IMR-90 (cell line): ENCODE data around the gene PIKFYVE. TPM values are rescaled to one million over a fixed set of nuclear protein-coding genes. Genes with fewer than 3 reads are reported as not detected.

ENCODE experiments used
- ATAC-seq: fragments of 200-7000 bp; cut with Tn5 transposase; 2 replicates; pipeline ENCODE4 v1.9.1; 2020; ENCODE audit warnings: low read depth, mild to moderate bottlenecking, moderate library complexity
- BruUV-seq: library from RNA; stranded (reverse); fragments of 400-500 nt; replicated peaks from 2 replicates; lab custom pipeline; 2021; lab: Mats Ljungman, UMichigan
- CTCF ChIA-PET: fragments of 300-600 bp; formaldehyde crosslinking; extraction: SDS; loops from one replicate; lab custom pipeline; 2021; ENCODE audit warnings: antibody characterized with exemption; lab: Yijun Ruan, JAX
- POLR2A ChIA-PET: fragments of 300-600 bp; sonication (Branson Sonifier 250); formaldehyde crosslinking; loops from one replicate; lab custom pipeline; 2022; ENCODE audit warnings: antibody characterized with exemption; ENCODE audit not compliant: unreplicated experiment; lab: Charles Lee
- DNase-seq: peaks from one replicate; pipeline ENCODE4 v3.0.0; 2013
- H2AFZ ChIP-seq: replicated peaks from 2 replicates; pipeline ENCODE3; 2013; ENCODE audit warnings: low read length, mild to moderate bottlenecking; ENCODE audit not compliant: poor library complexity
- H2AK5ac ChIP-seq: 2 replicates; pipeline ENCODE4 v1.6.1; 2013; ENCODE audit warnings: low read depth, low read length, inconsistent platforms
- H2AK9ac ChIP-seq: replicated peaks from 2 replicates; pipeline ENCODE3; 2013; ENCODE audit warnings: mild to moderate bottlenecking, low read depth, low read length, moderate library complexity; ENCODE audit not compliant: poor library complexity
- H2BK120ac ChIP-seq: 2 replicates; pipeline ENCODE4 v1.6.1; 2013; ENCODE audit warnings: low read depth, low read length, inconsistent platforms
- H2BK15ac ChIP-seq: 3 replicates; pipeline ENCODE4 v1.6.1; 2013; ENCODE audit warnings: low read depth, low read length, inconsistent platforms
- H2BK20ac ChIP-seq: 2 replicates; pipeline ENCODE4 v1.6.1; 2013; ENCODE audit warnings: low read depth, mild to moderate bottlenecking, inconsistent platforms, low read length, moderate library complexity
- H2BK5ac ChIP-seq: 2 replicates; pipeline ENCODE4 v1.6.1; 2013; ENCODE audit warnings: mild to moderate bottlenecking, low read depth, low read length, inconsistent platforms; ENCODE audit not compliant: poor library complexity, severe bottlenecking
- H3K14ac ChIP-seq: replicated peaks from 2 replicates; pipeline ENCODE4 v1.6.1; 2013; ENCODE audit warnings: low read depth, low read length, inconsistent platforms
- H3K18ac ChIP-seq: 2 replicates; pipeline ENCODE4 v1.6.1; 2013; ENCODE audit warnings: low read depth, low read length, control low read depth
- H3K23ac ChIP-seq: 2 replicates; pipeline ENCODE4 v1.6.1; 2013; ENCODE audit warnings: low read depth, low read length, inconsistent platforms
- H3K27ac ChIP-seq: 2 replicates; pipeline ENCODE4 v1.5.1; 2013; ENCODE audit warnings: mild to moderate bottlenecking, control low read depth, low read length; ENCODE audit not compliant: insufficient read depth
- H3K27me3 ChIP-seq: 2 replicates; pipeline ENCODE4 v1.6.1; 2013; ENCODE audit warnings: low read length; ENCODE audit not compliant: control insufficient read depth, insufficient read depth
- H3K36me3 ChIP-seq: 2 replicates; pipeline ENCODE4 v1.6.1; 2013; ENCODE audit warnings: low read length, mixed read lengths; ENCODE audit not compliant: control insufficient read depth, insufficient read depth
- H3K4ac ChIP-seq: 2 replicates; pipeline ENCODE4 v1.6.1; 2013; ENCODE audit warnings: low read depth, low read length, inconsistent platforms
- H3K4me1 ChIP-seq: 2 replicates; pipeline ENCODE4 v1.6.1; 2013; ENCODE audit warnings: low read length, mixed read lengths; ENCODE audit not compliant: control insufficient read depth, insufficient read depth
- H3K4me2 ChIP-seq: 2 replicates; pipeline ENCODE4 v1.6.1; 2013; ENCODE audit warnings: low read depth, mild to moderate bottlenecking, control low read depth, low read length, moderate library complexity
- H3K4me3 ChIP-seq: 2 replicates; pipeline ENCODE4 v1.5.1; 2013; ENCODE audit warnings: low read depth, mild to moderate bottlenecking, control low read depth, low read length, moderate library complexity; ENCODE audit not compliant: insufficient read depth
- H3K56ac ChIP-seq: 2 replicates; pipeline ENCODE4 v1.6.1; 2013; ENCODE audit warnings: low read length, inconsistent platforms; ENCODE audit not compliant: insufficient read depth; ENCODE audit errors: extremely low read depth
- H3K79me1 ChIP-seq, 2 experiments: 2 replicates each; pipeline ENCODE4 v1.6.1; 2013; ENCODE audit warnings: low read length in 2 of 2, inconsistent platforms in 1 of 2, low read depth in 1 of 2
- H3K9ac ChIP-seq: 2 replicates; pipeline ENCODE4 v1.6.1; 2013; ENCODE audit warnings: low read depth, low read length, control low read depth
- H3K9me1 ChIP-seq: 2 replicates; pipeline ENCODE4 v1.6.1; 2013; ENCODE audit warnings: low read length, inconsistent platforms; ENCODE audit not compliant: insufficient read depth
- H3K9me3 ChIP-seq: 2 replicates; pipeline ENCODE4 v1.6.1; 2013; ENCODE audit warnings: low read length; ENCODE audit not compliant: control insufficient read depth, insufficient read depth
- H4K20me1 ChIP-seq: 2 replicates; pipeline ENCODE4 v1.6.1; 2013; ENCODE audit warnings: low read length, inconsistent platforms; ENCODE audit not compliant: insufficient read depth
- H4K5ac ChIP-seq: 2 replicates; pipeline ENCODE4 v1.6.1; 2013; ENCODE audit warnings: mild to moderate bottlenecking, low read depth, low read length, control low read depth
- H4K8ac ChIP-seq, 2 experiments: 2 replicates each; pipeline ENCODE4 v1.6.1; 2013; ENCODE audit warnings: low read depth in 2 of 2, low read length in 2 of 2, control low read depth in 1 of 2, inconsistent platforms in 1 of 2
- H4K91ac ChIP-seq: 2 replicates; pipeline ENCODE4 v1.6.1; 2013; ENCODE audit warnings: low read depth, low read length, inconsistent platforms; ENCODE audit not compliant: insufficient read depth
- CHD1 ChIP-seq: IDR thresholded peaks from 2 replicates; pipeline ENCODE4 v1.6.1; 2012; ENCODE audit warnings: low read depth, low read length, improper control_type of control experiment
- ELK1 ChIP-seq: fragments of 150-350 bp; IDR thresholded peaks from 2 replicates; pipeline ENCODE4 v1.6.1; 2016; ENCODE audit warnings: low read depth, mild to moderate bottlenecking, low read length, moderate library complexity, borderline replicate concordance
- MAFK ChIP-seq: IDR thresholded peaks from 2 replicates; pipeline ENCODE4 v1.6.1; 2012; ENCODE audit warnings: low read depth, low read length, improper control_type of control experiment
- MAZ ChIP-seq: IDR thresholded peaks from 2 replicates; pipeline ENCODE4 v1.6.1; 2012; ENCODE audit warnings: low read depth, mild to moderate bottlenecking, low read length, improper control_type of control experiment, moderate library complexity, borderline replicate concordance
- NFE2L2 ChIP-seq: fragments of 150-350 bp; IDR thresholded peaks from 2 replicates; pipeline ENCODE4 v1.6.1; 2016; ENCODE audit warnings: low read depth, mild to moderate bottlenecking, low read length
- POLR2A ChIP-seq: IDR thresholded peaks from 2 replicates; pipeline ENCODE4 v1.6.1; 2012; ENCODE audit warnings: mild to moderate bottlenecking, low read depth, low read length
- RAD21 ChIP-seq: IDR thresholded peaks from 2 replicates; pipeline ENCODE4 v1.6.1; 2012; ENCODE audit warnings: low read length, improper control_type of control experiment
- RFX5 ChIP-seq: IDR thresholded peaks from 2 replicates; pipeline ENCODE4 v1.8.0; 2012; ENCODE audit warnings: low read depth, mild to moderate bottlenecking, low read length, moderate library complexity
- SMC3 ChIP-seq: fragments of 150-350 bp; IDR thresholded peaks from 2 replicates; pipeline ENCODE4 v1.6.1; 2016; ENCODE audit warnings: low read depth, mild to moderate bottlenecking, antibody characterized with exemption, low read length, moderate library complexity
- WGBS, 2 experiments: methylation state at CpG; one replicate each; pipeline versions ENCODE4 v1.1.5 to v1.1.7; 2013; ENCODE audit warnings: missing lambda C conversion rate in 2 of 2; ENCODE audit not compliant: insufficient read length in 1 of 2; ENCODE audit errors: extremely low coverage in 2 of 2; 5-methylcytosine and 5-hydroxymethylcytosine counted together
- dilution Hi-C: fragments of 300-500 bp; cut with HindIII; formaldehyde crosslinking; loops from one replicate; pipeline ENCODE4 v1.14.3; 2018; ENCODE audit warnings: low sequenced_read_pairs; ENCODE audit not compliant: unreplicated experiment
- in situ Hi-C: fragments of 300-500 bp; cut with MboI; formaldehyde crosslinking; loops from 3 replicates; pipeline ENCODE4 v1.14.3; 2019; ENCODE audit warnings: low sequenced_read_pairs, inconsistent platforms, mixed read lengths
- intact Hi-C: fragments of 100-400 bp; cut with micrococcal nuclease; formaldehyde crosslinking; loops from 2 replicates; pipeline ENCODE4 v1.10.0; 2022
- polyA plus RNA-seq, 3 experiments: library from polyadenylated mRNA; depleted of rRNA; stranded (reverse); fragments of >200 nt; gene quantifications; 2 replicates each; pipeline ENCODE4 v1.2.3, GENCODE V29; 2012; ENCODE audit warnings: low replicate concordance in 1 of 3
- total RNA-seq: library from RNA; depleted of rRNA; stranded (reverse); fragments of >200 nt; gene quantifications from 2 replicates; pipeline ENCODE4 v1.2.3, GENCODE V29; 2012

PIKFYVE gene
- total and polyA plus RNA-seq, 2 of the 4 experiments (the other 2 are of a cell fraction), result 9.3 to 34.6 TPM

- Histone ChIP-seq H4K5ac (no peak overlapping the region), H2AFZ (no peak overlapping the region), H3K4ac (no peak overlapping the region), H3K9ac (no peak overlapping the region), H4K20me1 (no peaks in the 10 kb centered on the region), H3K14ac (no peak overlapping the region), H3K79me1 (peaks cover 4 to 12% of the 10 kb centered on the region in 2 experiments; a peak in 3 of 4 replicates), H3K4me2 (no peak overlapping the region), H3K4me1 (peaks cover 7% of the 10 kb centered on the region), H3K18ac (no peak overlapping the region), H2BK120ac (no peak overlapping the region), H2BK5ac (no peak overlapping the region), H3K36me3 (peaks cover 14% of the 10 kb centered on the region; the same call in 1 of the 2 replicates), H2BK20ac (no peak overlapping the region), H3K9me1 (peaks cover 2% of the 10 kb centered on the region; the same call in 1 of the 2 replicates), H2AK9ac (no peak overlapping the region), H3K27me3 (no peaks in the 10 kb centered on the region), H3K4me3 (no peak overlapping the region), H3K9me3 (no peaks in the 10 kb centered on the region), H2BK15ac (no peak overlapping the region), H3K56ac (no peak overlapping the region), H3K27ac (no peak overlapping the region), H2AK5ac (no peak overlapping the region), H4K8ac (no peak overlapping the region), H4K91ac (no peak overlapping the region), H3K23ac (no peak overlapping the region)
- ATAC-seq (no peak; the same call in 1 of the 2 replicates), DNase-seq (no peak)
- POLR2A ChIA-PET, result no interaction called here
- TF ChIP-seq ELK1 (no peak), CHD1 (no peak), SMC3 (no peak), MAZ (no peak), MAFK (no peak), RFX5 (no peak), POLR2A (no peak), RAD21 (no peak), NFE2L2 (no peak)
- BruUV-seq, result no TSS peak
- dilution Hi-C loops (no loop called here), intact Hi-C loops (no loop called here), in situ Hi-C loops (no loop called here)
- CTCF ChIA-PET, result interaction anchor here (0.5 kb wide), 1 partner anchor 23 kb away, joined by 4 read pairs; no protein-coding TSS in a partner anchor
- WGBS, 2 experiments, result no CpG with 5 or more reads among the region's 2 CpGs
These were observed 16.8 kb upstream of the PIKFYVE start for GRCh38 chr2:208249296-208249695.
